PFSK-1 (cell line): ENCODE data around the gene FAR1.

ENCODE experiments used
- POLR2AphosphoS5 ChIP-seq: IDR thresholded peaks from 2 replicates; pipeline ENCODE4 v1.6.1; 2012; ENCODE audit warnings: low read depth, mild to moderate bottlenecking, control low read depth, low read length, moderate library complexity
- SIN3A ChIP-seq: IDR thresholded peaks from 2 replicates; pipeline ENCODE4 v1.6.1; 2012; ENCODE audit warnings: mild to moderate bottlenecking, low read length, moderate library complexity, borderline replicate concordance; ENCODE audit not compliant: insufficient read depth

GRCh38 chr11:13763341-13763740, 94.9 kb downstream of the FAR1 start:
- TF ChIP-seq POLR2AphosphoS5: no peak
- no peak for TF ChIP-seq SIN3A
